SHP77 treated with DMSO at 0.1 percent for 48 hours (cell line): ENCODE measurements around the gene CAMK2G.

Experiments
- DNase-seq: peaks from one replicate; lab custom pipeline; 2025; lab: John Stamatoyannopoulos, UW

Gene CAMK2G

DNA sequence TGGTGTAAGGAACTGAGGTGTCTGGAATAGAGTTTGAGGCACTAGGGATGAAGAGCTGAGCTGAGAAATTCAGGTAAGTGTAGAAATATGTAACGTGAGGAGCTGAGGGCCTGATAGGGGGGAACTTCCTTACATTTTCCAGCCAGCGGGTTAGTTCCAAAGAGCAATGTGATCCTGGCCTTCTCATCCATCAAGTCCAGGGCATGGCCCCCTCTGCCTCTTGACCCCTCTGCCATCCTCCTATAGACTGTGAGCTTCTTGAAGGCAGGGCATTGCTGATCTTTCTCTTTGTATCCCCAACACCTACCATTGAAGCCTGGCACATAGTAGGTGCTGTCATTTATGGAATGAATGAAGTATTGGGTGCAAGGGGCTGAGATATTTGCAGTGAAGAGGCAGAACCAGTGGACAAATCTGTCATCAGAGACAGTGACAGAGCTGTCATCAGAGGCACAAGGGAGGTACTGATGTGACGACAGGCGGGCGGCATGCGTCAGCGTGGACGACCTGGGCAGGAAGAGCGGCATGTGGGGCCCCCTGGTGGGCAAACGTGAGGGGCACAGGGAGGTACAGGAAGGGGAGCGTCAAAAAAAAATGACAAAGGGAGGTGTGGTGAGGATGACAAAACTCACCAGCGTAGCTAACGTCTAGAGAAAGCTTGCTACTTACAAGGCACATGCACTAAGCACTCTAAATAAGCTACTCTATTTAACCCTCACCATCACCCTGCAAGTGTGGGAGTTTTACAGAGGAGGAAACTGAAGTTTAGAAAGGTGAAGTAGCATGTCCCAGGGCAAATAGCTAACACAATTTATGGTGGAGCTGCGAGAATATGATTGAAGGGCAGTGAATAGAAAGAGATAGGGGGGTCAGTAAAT is 5.2 kb upstream of the CAMK2G start:
- no peak for DNase-seq

DNA sequence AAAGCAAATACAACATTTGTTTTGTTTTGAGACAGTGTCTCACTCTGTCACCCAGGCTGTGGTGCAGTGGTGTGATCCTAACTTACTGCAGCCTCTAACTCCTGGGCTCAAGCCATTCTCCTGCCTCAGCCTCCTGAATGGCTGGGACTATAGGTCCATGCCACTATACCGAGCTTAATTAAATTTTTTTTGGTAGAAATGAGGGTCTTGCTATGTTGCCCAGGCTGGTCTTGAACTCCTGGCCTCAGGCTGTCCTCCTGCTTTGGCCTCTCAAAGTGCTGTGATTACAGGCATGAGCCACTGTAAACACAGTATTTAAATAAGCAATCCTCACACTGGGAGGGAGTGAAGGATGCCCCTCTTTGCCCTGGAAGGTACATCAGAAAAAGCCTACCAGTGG is 4.0 kb upstream of the CAMK2G start:
- no peak for DNase-seq

DNA sequence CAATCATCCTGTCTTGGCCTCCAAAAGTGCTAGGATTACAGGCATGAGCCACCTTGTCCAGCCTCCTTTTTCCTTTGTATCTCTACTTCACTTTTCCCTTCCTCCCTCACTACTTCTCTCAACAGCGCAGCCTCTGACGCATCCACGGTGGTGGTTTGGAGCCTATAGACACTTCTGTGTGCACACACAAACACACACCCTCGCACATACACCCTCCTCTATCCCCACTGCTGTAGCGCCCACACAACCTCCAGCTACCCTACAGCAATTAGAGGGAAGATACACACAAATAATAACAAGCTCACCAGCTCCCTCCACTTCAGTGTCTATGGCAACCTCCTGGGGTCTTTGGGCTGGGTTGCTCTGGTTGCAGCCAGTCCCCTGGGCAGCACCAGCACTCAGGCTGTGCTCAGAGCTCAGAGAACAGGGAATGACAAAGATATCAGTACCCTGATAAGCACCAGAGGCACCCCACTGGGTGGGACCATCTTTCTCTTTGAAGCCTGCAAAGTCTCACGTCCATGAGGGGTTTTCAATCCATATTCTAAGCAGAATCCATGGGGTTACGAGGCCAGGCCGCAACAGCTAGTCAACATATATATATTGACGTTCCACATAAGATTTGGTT is 3.3 kb upstream of the CAMK2G start:
- no peak for DNase-seq

DNA sequence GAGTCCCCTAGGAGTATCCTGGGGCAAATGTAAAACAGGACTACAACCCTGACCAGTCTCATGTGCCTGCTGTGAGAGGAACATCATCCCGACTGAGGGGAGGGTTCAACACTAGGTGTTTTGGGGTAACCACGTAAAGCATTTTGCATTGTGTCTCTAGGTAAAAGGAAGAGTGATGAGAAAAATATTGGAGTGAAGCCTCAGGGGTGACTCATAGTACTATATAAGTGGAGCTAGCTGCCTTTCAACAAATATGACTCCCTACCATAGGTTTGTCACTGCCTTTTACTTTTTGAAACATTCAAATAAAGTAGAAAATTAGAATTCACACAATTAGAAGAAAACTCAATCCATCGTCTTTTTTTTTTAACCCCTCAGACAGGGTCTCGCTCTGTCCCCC is 2.6 kb upstream of the CAMK2G start:
- DNase-seq, result no peak

DNA sequence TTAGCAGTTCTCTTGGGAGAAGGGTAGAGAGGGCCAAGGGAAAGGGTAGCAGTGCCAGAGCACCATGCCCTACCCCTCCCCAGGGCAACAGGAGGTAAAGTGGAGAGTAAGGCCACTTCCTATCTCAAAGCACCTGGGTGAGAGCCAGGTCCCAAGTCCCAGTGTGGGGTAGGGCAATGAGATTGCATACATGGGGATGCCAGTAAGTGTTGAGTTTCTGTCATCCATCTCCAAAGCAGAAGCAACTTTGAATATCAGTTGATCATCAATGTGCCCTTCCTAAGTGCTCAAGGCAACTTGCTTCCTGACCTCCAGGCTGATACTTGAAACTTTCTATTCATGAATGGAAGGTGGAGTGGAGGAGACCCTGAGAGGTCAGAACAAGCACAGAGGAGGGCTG is 2.2 kb upstream of the CAMK2G start:
- no peak for DNase-seq

DNA sequence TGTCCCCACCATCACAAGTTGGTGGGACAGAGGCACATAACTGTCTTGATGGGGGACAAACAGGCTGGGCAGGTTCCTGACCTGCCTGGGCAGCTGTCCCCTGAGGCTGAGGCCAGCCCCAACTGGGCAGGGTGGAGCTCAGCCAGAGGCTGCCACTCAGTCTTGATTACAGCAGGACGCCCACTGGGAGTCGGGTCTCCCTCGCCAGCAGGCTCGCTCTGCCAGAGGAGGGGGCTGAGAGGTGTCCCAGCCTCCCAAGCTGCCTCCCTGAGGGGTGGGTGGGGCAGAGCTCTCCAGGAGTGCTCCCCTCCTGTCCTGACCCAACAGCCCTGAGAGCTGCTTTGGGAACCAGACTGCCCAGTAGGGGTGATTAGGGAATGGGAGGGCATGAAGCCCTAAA is 1.8 kb upstream of the CAMK2G start:
- DNase-seq, result no peak

DNA sequence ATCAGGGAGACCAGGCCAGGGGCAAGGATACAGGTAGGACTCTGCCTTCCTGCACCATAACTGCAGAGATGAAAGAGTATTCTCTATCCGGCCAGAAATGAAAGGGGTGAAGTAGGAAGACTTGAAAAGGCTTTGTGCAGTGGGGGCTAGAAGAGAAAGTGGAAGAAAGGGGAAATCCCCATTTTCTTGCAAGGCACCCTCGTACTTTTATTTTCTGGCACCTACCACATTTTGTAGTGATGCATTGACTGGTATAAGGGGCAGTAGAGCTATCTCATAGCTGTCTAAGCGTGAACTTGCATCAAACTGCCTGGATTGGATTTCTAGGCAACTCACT is 752 bp upstream of the CAMK2G start:
- no peak for DNase-seq

DNA sequence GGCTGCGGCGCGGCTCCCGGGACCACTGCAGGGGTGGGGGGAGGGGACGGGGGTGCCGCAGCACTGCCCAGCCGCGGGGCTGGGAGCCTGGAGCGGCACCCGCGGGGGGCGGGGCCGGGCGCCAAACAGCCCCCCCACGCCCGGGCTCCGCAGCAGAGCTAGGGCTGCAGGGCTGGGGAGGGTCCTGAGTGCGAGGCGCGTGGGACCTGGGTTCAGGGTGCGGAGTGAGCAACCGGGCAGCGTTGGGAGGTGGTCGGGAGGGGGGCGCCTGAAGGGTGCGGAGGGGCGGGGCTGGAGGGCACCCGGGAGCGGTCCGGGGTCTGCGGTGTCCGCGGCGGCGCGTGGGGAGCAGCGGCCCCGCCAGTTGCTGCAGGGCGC is 528 bp downstream of the CAMK2G start:
- DNase-seq, result no peak

DNA sequence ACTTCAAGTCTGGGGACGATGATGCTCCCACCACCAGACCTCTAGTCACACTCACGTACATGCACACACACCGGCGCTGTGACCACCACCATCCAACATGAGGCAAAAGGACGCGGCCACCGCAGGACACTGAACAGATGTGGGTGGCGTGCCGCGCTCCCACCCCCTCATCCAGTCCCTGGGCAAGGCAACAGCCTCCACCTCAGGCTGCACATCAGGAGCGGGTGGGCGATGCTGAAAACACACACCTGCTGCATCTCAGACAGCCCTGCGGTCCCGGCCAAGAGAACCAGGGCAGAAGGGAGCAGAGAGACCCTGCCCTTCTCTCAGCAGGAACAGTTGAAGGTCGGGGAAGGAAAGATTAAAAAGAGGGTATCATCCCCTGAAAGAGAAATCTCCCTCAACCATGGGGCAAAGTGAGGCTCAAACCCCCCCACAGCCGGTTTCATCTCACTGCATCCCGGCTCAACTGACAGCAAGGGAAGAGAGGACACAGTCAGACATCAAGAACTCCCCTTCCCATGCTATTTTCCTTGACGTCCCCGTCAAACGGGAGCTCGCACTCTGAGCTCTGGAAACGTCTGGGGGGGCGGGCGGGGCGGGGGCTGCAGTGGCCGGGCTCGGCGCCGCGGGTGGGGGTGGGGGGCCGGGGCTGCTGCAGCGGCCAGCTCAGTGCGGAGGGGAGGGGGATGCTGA is 1.1 kb downstream of the CAMK2G start:
- no peak for DNase-seq

DNA sequence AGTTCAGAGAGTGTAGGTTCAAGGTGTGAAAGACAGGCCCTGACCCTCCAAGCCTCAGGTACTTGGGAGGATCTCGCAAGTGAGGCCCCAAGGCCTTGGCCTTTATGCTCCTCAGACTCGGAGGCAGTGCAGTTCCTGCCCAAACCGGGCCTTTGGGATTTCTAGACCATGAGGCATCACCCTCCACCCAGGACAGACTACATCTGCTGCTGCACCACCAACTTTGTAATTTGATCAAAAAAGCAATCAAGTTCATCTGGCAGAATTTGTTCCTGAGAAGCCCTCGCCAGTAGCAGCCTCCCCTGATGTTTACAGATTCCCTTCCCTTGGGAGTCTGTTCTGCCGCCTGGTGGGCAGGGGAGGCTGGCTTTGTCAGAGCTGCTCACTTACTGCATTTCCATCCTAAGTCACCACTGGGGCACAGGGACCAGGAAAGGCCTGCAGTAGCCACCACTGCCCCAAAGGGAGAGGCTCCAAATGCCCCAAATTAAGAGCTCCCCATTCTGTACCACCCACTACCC is 2.1 kb downstream of the CAMK2G start:
- no peak for DNase-seq

DNA sequence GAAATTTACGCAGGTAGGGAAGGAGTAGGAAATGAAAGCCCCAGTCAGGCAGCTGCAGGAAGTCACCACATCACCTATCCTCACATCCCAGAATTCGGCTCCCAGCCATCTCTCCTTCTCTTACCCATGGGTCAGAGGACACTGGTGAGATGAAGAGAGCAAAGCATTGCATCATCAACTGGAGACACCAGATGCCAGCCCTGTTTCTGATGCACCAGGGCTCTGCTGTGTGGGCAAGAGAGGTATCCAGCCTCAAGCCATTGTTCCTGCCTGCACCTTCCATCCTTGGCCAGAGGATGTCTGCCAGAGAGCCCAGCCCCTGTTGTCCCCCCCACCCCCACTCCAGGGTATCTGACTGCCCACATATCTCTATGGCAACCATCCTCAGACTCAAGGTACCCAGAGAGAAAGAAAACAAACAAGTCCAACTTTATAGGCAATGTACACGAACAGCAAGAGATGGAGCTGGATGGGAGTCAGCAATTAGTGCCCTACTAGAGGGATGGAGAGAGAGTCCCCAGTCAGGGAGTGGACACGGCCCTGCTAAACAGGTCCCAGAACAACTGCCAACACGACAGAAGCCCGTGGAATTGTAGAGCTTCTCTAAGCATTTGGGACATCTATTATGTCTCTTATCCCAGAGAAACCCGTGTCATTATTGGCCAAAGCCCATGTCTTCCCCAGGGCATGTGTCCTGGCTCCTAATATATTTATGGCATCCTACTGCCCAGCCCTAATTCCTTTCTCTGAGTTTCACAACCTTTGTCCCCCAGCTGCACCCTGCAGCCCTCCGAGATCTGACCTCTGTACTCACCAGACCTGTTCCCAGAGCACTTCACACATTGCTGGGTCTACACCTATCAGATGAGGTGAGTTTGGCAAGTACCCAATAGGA is 2.8 kb downstream of the CAMK2G start:
- no peak for DNase-seq

DNA sequence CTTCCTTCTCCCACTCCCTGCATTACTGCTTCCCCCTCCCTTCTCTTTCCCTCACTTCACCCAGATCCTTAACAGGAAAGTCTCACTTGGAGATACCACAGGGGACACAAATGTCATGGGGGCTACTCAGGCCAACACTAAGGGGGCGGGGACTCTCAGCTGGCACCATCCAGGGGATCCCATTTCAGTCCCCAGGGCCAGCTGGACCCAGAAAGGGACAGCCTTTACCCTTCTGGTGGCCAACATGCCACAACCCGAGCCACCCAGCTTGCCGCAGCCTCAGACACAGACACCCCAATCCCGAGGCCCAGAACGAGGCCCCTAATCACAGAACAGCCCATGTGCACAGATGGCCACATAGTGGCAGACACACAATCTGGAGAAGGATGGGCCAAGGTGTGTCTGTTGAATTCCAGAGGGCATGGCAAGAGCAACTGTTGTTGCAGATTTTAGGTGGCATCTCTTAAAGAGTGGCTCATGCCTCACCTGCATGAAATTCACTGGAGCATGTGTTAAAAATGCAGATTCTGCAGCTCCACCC is 5.6 kb downstream of the CAMK2G start:
- DNase-seq, result no peak

DNA sequence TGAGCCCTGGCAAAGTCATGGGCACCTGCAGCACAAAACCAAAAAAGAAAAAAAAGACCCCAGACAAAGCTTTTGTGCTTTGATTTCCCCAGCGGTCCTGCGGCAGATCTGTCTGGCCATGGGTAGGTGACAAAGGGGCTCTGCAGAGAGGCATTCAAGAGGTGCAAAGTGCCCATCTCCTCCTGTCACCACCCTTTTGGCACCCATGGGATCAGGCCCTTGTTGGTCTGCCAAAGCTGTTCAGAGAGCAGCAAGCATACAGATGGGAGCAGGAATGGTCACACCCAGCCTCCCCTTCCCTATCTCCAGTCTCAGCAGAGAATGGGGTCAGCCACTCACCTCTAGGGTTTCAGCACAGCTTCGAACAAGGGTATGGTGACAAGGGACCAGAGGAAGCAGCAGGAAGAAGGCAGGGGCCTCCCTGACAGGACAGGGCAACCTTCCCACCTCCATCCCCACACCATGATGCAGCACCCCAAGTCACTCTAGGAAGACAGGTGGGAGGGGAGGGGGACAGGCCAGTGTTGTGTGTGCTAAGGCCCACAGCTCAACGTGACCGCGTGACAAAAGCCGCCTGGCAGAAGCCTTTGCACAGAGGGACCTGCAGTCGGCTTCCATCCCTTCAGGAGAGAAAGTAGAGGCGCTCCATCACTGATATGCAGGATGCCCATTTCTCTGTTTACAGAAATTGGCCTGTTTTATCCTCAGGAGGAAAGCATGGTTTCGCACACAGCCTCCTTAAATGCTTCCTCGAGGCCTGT is 6.3 kb downstream of the CAMK2G start:
- no peak for DNase-seq

DNA sequence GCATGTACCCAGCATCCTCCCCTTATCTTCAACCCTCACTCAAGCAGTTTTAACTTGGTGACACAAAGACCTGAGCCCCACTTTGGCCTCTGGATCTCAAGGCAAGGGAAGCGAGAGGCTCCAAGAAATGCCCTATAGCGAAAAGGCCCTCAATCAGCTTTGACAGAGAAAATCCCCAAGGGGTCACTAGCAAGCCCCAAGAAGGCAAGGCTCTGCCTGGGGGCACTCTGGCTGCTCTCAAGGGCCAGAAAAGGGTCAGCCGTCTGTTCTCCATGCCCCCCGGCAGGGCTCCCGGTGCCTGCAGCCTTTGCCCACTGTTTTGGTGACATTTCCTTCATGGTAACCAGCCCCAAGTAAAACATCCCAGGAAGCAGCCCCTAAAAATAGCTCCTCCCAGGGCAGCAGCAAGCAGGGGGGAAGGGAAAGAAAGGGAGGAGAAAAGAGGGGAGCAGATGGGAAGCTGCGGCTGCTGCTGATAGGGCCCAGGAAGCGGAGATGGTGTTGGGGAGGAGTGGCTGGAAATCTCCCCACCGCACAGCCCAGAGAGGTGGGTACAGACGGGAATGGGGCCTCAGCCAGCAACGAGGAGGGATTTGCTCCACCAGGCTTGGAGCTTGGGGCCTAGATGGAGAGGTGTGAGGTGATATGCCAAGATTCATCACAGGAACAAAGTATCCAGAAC is 7.1 kb downstream of the CAMK2G start:
- DNase-seq, result no peak

DNA sequence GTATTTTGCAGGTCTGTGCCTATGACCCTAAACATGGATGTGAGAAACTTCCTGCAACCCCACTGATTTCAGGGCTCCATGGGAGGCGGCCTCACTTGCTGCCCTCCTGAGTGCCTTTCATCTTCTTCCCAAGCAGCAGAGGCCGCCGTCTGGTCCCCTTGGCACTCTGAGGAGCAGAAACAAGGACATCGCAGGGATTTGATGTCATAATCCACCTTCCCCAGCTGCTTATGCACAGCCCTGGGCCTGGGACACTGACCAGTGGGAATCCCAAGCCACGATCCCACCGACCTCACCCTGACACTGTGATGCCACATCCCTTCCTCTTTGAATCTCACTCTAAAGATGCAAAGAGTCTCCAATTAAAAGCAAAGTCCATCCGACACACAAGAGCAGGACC is 7.7 kb downstream of the CAMK2G start:
- no peak for DNase-seq

DNA sequence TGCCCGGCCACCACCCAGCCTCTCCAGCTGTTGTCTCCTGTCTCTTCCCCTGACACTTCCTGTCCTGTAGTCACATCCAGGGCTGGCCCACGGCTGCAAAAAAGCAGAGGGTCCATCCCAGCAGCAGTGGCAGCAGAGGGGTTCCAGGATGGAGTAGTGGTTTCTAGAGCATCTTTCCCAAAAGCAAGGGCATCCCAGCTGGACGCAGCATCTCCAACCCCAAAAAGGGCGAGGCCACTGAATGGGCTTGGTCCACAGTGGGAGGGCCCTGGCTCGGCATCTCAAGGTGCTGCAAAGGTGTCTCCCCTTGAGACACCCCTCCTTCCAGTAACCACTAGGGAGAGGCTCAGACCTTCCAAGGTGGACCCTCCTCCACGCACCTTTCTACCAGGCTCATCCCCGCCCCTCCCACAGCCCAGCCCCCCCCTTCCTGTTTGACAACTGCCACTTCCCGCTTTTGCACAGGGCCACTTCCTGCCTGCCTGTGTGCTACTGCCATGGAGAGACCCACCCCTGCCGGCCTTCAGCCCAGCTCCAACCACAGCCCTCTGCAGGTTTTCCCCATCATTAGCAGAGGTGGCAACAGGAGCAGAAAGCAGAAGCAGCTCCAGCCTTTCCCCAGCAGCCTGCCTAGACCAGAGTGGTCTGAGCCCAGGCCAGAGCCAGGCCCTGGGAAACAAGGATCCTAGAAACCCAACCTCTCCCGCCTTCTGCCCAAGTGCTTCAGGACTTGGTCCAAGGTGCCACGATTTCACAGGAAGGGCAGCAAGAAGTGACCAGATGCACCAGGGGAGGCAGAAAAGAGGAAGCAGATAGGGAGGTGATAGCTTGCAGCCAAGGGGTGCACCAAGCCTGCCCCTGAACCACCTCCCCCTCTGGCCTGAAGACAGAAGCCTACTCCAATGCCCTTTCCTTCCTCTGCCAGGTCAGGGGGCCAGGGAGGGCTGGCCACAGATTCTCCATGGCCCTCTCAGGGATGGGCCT is 8.6 kb downstream of the CAMK2G start:
- DNase-seq, result no peak

DNA sequence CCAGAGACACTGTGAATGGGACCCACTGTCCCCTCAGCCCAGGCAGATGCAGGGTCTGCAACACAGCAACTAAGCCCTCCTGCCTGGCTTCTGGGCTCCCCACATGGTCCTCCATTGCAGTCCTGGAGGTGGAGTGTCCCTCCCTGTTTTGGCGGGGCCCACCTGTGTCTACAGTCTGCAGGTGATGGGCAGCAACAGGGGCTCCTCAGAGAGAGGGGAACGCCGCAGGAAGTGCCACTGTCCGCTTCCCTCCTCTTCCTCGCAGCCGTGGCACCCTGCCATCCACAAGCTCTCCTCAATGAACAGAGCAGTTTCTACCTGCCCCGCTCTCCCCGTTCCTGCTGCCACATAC is 9.3 kb downstream of the CAMK2G start:
- no peak for DNase-seq

DNA sequence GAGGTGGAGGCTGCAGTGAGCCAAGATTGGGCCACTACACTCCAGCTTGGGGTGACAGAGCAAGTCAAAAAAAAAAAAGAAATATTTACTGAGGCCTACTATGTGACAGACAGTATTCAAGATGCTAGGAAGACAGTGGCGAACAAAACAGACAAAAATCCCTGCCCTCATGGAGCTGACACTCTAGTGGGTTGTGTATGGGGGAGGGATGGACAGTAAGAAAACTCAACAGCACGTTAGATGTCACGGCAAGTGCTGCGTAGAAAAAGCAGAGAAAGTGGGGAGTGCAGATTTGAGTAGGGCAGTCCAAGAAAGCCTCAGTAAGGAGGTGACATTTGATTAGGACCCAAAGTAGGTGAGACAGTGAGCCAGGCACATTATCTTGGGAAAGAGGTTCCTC is 10.1 kb downstream of the CAMK2G start:
- no peak for DNase-seq
